ENCODE measurements around the gene NHERF1.

- TF ChIP-seq ZNF557 (CRISPR knock-in tag; IDR thresholded peaks at IDR 0.05) = no peak
- TF ChIP-seq NPAS2 (CRISPR knock-in tag; IDR thresholded peaks at IDR 0.05; ENCODE audit: borderline replicate concordance) = no peak
- no peak for TF ChIP-seq CTCF (CRISPR knock-in tag; IDR thresholded peaks at IDR 0.05)
- TF ChIP-seq TGIF2 (CRISPR knock-in tag; IDR thresholded peaks at IDR 0.05) = no peak
- TF ChIP-seq REST (IDR thresholded peaks at IDR 0.05; ENCODE audit: borderline replicate concordance in 1 of 2, low read depth in 1 of 2, low read length in 2 of 2) = no peak
- TF ChIP-seq ZNF282 (IDR thresholded peaks at IDR 0.05; ENCODE audit: partially characterized antibody) = no peak
- TF ChIP-seq EP300 (IDR thresholded peaks at IDR 0.05; ENCODE audit: low read depth in 2 of 2, low read length in 2 of 2) = no peak
- no peak for TF ChIP-seq EP300 (CRISPR knock-in tag; IDR thresholded peaks at IDR 0.05; ENCODE audit: borderline replicate concordance)
- TF ChIP-seq TCF7L2 (IDR thresholded peaks at IDR 0.05; ENCODE audit: low read depth, low read length) = no peak
These were observed 48.4 kb downstream of the NHERF1 start for GRCh38 chr17:74796866-74797265.
